CD1c-positive myeloid dendritic cell (primary cell): ENCODE results near the gene EMILIN1.

Experiments
- DNase-seq: peaks from one replicate; pipeline ENCODE4 v3.0.0-alpha.2; 2016; ENCODE audit errors: extremely low spot score

EMILIN1 gene

GRCh38 chr2:27122791-27123190 lies 44.4 kb downstream of the EMILIN1 start:
- DNase-seq = no peak

DNA sequence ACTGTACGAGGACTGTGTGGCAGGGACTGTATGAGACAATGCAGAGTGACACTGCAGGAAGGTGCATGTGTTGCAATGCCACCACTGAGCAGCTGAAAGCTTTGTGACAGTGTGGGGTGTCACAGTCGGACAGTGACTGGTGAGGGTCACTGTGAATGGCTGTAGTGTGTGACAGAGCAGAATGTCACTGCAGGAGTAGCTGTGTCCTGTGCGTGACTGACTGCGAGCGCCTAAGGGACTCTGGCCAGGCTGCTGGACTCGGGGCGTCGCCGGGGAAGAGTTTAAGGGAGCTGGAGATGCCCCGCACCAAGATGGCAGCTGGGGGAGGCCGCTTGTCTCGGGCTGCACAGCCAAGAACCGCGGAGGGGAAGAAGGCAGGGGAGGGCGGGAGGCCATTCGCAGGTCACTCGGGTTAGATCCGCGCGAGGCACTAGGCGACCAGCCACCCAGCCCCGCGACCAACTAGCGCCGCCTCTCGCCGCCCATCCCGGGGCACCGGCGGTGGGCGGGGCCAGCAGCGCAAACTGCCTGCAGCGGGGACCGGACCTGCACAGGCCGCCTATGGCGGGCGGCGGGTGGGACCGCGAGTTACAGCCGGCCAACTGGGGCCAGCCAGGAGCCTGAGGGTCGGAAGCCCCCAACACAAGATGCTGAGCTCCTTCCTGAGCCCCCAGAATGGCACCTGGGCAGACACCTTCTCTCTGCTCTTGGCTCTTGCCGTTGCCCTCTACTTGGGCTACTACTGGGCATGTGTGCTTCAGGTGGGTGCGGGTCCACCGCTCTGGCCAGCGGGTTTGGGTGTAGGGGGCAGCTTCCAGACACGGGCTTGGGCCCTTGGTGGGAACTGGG lies 45.1 kb downstream of the EMILIN1 start, which contains the start of gene ABHD1:
Gene ABHD1, plus strand, starts transcription at position 514 of the 849 bp plus-strand sequence. Its CDS starts 134 bp downstream, at position 648.
- DNase-seq = peak; percentile 69

- DNase-seq = no peak
Observed at GRCh38 chr2:27125104-27125503, 46.7 kb downstream of the EMILIN1 start.

- DNase-seq = no peak
Observed at GRCh38 chr2:27126252-27126710, 47.9 kb downstream of the EMILIN1 start.

DNA sequence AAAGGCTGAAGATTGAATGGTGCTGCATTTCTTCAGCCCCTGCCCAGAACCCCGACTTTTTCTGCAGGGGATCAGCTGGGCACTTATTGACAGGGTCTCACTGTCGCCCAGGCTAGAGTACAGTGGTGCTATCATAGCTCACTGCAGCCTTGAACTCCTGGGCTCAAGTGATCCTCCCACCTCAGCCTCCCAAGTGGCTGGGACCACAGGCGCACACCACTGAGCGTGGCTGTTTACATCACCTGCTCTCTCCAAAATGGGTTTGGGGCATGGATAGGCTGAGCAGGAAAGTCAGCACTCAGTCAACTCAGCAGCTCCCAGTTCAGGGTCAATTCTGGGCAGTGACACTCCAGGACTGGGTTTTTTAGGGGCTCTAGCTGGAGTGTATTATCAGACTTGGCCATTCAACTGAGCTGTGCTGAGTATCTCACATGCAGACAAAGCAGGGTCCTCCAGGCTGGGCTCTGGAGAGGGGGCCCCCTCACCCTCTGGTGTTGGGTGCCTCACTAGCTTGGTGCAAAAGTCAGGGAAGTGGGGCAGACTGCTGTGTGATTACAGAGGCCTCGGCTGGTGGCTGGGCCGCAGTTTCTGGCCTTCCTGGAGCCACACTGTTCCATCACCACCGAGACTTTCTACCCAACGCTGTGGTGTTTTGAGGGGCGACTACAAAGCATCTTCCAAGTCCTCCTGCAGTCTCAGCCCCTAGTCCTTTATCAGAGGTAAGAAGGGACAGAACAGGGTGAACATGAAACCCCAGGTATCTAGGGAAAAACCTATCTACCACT lies 49.7 kb downstream of the EMILIN1 start:
- no peak for DNase-seq

GRCh38 chr2:27128668-27129571 lies 50.5 kb downstream of the EMILIN1 start:
- DNase-seq = no peak

GRCh38 chr2:27130396-27130795 lies 52.0 kb downstream of the EMILIN1 start:
- no peak for DNase-seq

DNA sequence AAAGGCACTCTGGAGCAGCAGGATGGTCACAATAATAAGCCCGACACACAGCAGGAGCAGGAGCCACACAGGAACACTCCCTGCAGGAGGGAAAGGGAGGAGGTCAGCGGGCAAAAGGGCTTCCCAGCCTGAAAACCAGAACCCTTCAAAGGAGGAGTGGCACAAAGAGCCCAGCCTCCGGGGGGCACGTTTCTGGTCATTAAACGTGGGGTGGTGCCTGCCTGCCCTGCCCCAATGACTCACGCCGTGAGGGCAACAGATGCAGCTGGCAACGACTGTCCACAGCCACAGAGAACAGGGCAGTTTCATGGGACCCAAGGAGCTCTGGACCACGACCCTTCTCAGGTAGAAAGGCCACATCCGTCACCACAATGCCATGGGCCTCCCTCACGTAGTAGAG lies 53.0 kb downstream of the EMILIN1 start:
- no peak for DNase-seq

DNA sequence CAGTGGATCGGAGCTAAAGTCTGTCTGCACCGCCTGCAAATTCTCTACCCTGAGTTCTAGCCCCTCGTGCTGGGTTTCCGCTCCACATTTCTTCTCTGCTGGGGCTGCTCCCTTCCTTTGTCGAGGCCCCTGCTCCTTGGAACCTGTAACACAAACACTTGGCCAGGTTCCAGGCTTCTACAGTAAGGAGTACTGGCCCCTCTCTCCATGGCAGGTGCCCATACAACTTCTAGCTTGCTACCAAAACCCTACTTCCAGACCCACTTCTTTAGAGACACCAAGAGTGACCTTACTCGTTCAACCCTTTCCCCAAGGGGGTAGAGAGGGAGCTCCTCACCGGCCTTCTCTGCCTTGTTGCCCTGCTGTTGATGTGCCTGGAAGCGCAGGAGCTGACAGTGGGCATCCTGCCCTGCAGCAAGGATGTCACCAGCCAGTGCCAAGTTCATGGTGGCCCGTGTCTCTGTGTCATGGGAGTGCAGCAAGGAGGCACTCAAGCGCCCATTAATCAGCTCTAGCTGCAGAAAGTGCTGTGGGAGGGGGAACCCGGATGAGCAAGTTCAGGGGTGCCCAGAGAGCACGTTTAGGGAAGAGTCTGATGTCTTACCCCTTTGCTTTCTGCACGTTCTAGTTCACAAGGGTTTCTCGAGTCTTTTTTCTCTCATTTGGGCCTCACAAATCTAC lies 54.9 kb downstream of the EMILIN1 start:
- DNase-seq = peak; percentile 31

GRCh38 chr2:27133905-27134780 lies 55.7 kb downstream of the EMILIN1 start, which contains the start of gene PREB:
PREB (minus strand) TSS chr2:27134636; CDS start chr2:27134421, 215 bp downstream.
- DNase-seq = peak; percentile 100

GRCh38 chr2:27134781-27135477 lies 56.5 kb downstream of the EMILIN1 start:
- no peak for DNase-seq

DNA sequence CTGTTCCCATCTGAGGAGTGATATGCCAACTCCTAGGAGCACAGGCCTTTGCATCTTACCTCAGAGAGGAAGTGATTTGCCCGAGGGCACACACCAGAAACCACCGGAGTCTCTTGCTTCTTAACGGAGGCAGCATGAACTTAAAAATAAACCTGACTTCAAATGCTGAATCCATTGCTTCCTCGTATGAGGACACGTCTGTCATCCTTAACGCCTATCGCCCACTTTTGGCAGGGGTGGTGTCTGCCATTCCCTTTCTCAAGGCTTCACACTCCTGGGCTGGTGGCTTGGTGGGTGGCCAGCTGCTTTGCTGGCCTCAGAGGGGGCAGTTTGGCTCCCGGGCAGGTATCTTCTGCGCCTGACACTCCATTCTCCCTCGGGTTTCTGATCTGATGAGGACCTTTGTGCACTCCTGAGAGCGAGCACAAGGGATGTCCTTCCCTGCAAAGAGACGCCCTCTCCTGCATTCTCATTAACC lies 57.1 kb downstream of the EMILIN1 start:
- peak; percentile 12 for DNase-seq
